HG02943 (cell line): Measurements from ENCODE around the gene NFE2L1.

ENCODE experiments used
- ATAC-seq: cut with Tn5 transposase; IDR thresholded peaks from one replicate; pipeline ENCODE4 v1.9.1; 2021; ENCODE audit warnings: mild to moderate bottlenecking, low read depth, moderate library complexity; ENCODE audit not compliant: unreplicated experiment

Gene NFE2L1

DNA sequence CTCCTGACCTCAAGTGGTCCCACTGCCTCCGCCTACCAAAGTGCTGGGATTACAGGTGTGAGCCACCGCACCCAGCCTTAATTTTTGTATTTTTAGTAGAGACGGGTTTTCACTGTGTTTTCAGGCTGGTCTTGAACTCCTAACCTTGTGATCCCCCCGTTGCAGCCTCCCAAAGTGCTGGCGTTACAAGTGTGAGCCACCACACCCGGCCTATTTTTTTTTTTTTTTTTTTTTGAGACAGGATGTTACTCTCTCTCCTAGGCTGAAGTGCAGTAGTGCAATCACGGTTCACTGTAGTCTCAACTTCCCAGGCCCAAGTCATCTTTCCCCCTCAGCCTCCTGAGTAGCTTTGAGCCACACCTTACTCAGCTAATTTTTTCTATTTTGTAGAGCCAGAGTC lies 56.3 kb downstream of the NFE2L1 start:
- no peak for ATAC-seq

DNA sequence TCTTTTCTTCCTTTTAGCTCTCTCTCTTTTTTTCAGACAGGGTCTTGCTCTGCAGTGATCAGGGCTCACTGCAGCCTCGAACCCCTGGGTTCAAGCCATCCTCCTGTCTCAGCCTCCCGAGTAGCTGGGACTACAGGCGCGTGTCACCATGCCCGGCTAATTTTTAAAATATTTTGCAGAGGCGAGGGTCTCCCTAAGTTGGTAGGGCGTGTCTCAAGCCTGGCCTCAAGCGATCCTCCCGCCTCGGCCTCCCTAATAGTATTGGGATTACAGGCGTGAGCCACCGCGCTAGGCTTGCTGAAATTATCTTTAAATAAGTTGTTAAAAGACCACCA lies 58.6 kb downstream of the NFE2L1 start:
- ATAC-seq: no peak

GRCh38 chr17:48107137-48108055 lies 59.2 kb downstream of the NFE2L1 start, which contains the start of gene SNX11:
SNX11 (plus strand) TSS chr17:48107766; CDS start chr17:48112044, 4,278 bp downstream.
- peak; percentile 66 for ATAC-seq

GRCh38 chr17:48110761-48111160 lies 62.6 kb downstream of the NFE2L1 start:
- ATAC-seq: no peak
